Type B pancreatic cell (in vitro differentiated cells): ENCODE measurements around the gene SETD9. TPM values are rescaled to one million over a fixed set of nuclear protein-coding genes. Genes with fewer than 3 reads are reported as not detected.

ENCODE experiments used
- DNase-seq: peaks from one replicate; pipeline ENCODE4 v3.0.0; 2021; ENCODE audit warnings: mixed read lengths; ENCODE audit not compliant: unreplicated experiment; ENCODE audit errors: extremely low spot score
- H3K27ac Mint-ChIP-seq: 2 replicates; pipeline ENCODE4 v1.8.0; 2021; ENCODE audit warnings: mild to moderate bottlenecking, mixed read lengths
- H3K27me3 Mint-ChIP-seq: 2 replicates; pipeline ENCODE4 v1.8.0; 2021; ENCODE audit warnings: mixed read lengths
- H3K36me3 Mint-ChIP-seq: 2 replicates; pipeline ENCODE4 v1.8.0; 2021; ENCODE audit warnings: mixed read lengths
- H3K4me1 Mint-ChIP-seq: one replicate; pipeline ENCODE4 v1.8.0; 2021; ENCODE audit warnings: mixed read lengths; ENCODE audit not compliant: unreplicated experiment
- H3K4me3 Mint-ChIP-seq: 2 replicates; pipeline ENCODE4 v1.8.0; 2021; ENCODE audit warnings: mild to moderate bottlenecking, mixed read lengths
- H3K9me3 Mint-ChIP-seq: 2 replicates; pipeline ENCODE4 v1.8.0; 2021; ENCODE audit warnings: mixed read lengths
- total RNA-seq: library from RNA; stranded (reverse); gene quantifications from 2 replicates; pipeline ENCODE4 v1.2.1, GENCODE V29; 2021; ENCODE audit warnings: low replicate concordance
- TF ChIP-seq, protein P1 (sequence below): fragments of 200-600 bp; sonication (generic); conservative IDR thresholded peaks from 2 replicates; pipeline ENCODE4 v1.5.0; 2021; ENCODE audit warnings: antibody characterized with exemption, mild to moderate bottlenecking

Gene SETD9
- total RNA-seq, 1 donor from 2014 or later: 15.4 TPM

DNA sequence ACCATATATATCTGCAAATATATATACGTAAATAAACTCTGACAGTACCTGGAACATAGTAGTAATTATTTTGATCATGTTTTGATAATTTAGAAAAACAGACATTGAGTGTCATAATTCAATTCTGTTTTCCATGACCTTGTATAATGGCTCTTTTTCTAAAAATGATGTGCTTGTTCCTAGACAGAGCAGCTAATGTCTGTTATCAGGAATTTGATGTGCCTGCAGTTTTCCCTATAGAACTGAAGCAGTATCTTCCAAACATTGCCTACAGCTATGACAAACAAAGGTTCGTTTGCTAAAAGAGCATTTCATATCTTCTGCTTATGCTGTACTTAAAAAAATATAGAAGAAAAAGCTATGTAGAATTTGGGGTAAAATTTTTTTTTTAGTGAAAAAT, 5.3 kb downstream of the SETD9 start:
- no peaks in the 10 kb centered on the region for H3K9me3 Mint-ChIP-seq
- no peak overlapping the region for H3K27ac Mint-ChIP-seq
- peaks cover 7% of the 10 kb centered on the region for H3K36me3 Mint-ChIP-seq
- DNase-seq: no peak
- H3K4me1 Mint-ChIP-seq: peaks cover 17% of the 10 kb centered on the region
- TF ChIP-seq, protein P1, sequence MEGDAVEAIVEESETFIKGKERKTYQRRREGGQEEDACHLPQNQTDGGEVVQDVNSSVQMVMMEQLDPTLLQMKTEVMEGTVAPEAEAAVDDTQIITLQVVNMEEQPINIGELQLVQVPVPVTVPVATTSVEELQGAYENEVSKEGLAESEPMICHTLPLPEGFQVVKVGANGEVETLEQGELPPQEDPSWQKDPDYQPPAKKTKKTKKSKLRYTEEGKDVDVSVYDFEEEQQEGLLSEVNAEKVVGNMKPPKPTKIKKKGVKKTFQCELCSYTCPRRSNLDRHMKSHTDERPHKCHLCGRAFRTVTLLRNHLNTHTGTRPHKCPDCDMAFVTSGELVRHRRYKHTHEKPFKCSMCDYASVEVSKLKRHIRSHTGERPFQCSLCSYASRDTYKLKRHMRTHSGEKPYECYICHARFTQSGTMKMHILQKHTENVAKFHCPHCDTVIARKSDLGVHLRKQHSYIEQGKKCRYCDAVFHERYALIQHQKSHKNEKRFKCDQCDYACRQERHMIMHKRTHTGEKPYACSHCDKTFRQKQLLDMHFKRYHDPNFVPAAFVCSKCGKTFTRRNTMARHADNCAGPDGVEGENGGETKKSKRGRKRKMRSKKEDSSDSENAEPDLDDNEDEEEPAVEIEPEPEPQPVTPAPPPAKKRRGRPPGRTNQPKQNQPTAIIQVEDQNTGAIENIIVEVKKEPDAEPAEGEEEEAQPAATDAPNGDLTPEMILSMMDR: no peak
- no peaks in the 10 kb centered on the region for H3K27me3 Mint-ChIP-seq
- no peak overlapping the region for H3K4me3 Mint-ChIP-seq

DNA sequence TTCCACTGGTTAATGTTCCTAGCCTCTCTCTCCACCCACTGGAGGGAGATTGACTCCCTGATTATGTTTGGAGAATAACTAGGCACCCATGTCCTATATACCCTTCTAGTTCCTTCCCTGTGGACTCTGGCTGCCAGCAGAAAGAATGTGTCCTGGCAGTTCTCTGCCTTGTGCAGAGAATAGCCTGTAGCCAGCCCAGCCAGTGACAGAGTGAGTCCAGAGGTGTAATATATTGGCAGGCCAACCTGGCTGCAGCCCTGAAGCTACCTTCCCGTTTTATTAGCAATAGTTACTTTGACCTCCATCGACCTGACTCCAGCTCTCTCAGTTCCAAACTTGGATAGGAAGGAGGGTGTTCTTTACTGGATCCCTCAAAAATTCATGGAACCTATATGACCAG, 8.1 kb downstream of the SETD9 start:
- no peak overlapping the region for H3K27ac Mint-ChIP-seq
- no peak for DNase-seq
- peaks cover 5% of the 10 kb centered on the region for H3K4me1 Mint-ChIP-seq
- no peak overlapping the region for H3K4me3 Mint-ChIP-seq
- H3K9me3 Mint-ChIP-seq: no peaks in the 10 kb centered on the region
- no peaks in the 10 kb centered on the region for H3K27me3 Mint-ChIP-seq
- TF ChIP-seq, protein P1: no peak
- H3K36me3 Mint-ChIP-seq: peaks cover 20% of the 10 kb centered on the region

DNA sequence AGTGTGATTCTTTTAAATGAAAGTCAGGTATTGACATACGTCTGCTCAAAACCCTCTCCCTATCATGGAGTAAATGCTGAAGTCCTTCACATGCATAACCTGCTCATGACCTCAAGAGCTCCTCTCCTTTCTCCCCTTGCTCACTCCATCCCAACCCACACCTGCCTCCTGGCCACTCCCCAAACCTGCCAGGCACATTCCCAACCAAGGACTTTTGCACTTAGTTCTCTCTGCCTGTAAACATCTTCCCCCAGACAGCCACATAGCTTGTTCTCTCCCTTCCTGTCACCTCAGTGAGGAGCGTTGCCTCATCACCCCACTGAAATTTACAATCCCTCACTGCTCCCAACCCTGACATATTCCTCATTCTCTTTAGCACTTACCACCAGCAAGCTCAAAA, 8.7 kb downstream of the SETD9 start:
- DNase-seq: no peak
- H3K27ac Mint-ChIP-seq: peak overlapping the region; percentile 0
- H3K27me3 Mint-ChIP-seq: no peaks in the 10 kb centered on the region
- peaks cover 22% of the 10 kb centered on the region for H3K36me3 Mint-ChIP-seq
- no peak overlapping the region for H3K4me3 Mint-ChIP-seq
- H3K9me3 Mint-ChIP-seq: no peaks in the 10 kb centered on the region
- TF ChIP-seq, protein P1: no peak
- H3K4me1 Mint-ChIP-seq: peaks cover 5% of the 10 kb centered on the region

DNA sequence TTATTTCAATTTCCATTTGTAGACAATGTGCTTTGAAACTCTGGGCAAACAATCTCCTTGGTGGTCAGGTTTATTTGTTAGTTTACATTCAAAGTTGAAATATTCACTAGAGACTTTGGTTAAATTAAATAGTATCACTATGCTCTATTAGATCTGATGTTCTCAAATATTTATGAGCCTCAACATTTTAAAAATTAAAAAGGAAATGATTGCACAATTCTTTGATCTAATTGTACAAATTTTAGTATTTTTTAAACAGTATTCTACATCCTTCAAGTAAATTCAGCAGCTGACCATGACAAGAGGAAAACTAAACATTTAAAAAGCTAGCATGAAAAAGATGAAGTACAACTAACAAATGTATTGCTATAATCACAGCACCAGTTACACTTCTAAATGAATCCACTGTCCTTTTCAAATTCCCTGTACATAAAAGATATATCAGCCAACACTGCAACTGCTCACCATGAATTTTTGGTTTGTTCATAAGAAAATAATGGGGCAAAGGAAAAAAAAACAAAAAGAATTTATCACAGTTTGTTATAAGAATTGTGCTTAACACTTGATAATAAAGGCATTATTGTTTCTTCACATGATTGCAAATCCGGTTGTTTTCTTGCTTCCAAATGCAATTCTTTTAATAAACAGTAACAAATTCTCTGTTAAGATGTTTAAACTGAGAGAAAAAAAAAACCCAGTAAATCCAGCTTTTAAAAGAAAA, 10.7 kb downstream of the SETD9 start:
- no peak for DNase-seq
- H3K36me3 Mint-ChIP-seq: peaks cover 35% of the 10 kb centered on the region
- H3K4me1 Mint-ChIP-seq: peaks cover 5% of the 10 kb centered on the region
- H3K27ac Mint-ChIP-seq: no peak overlapping the region
- TF ChIP-seq, protein P1: no peak
- H3K9me3 Mint-ChIP-seq: no peaks in the 10 kb centered on the region
- H3K27me3 Mint-ChIP-seq: no peaks in the 10 kb centered on the region
- no peak overlapping the region for H3K4me3 Mint-ChIP-seq

DNA sequence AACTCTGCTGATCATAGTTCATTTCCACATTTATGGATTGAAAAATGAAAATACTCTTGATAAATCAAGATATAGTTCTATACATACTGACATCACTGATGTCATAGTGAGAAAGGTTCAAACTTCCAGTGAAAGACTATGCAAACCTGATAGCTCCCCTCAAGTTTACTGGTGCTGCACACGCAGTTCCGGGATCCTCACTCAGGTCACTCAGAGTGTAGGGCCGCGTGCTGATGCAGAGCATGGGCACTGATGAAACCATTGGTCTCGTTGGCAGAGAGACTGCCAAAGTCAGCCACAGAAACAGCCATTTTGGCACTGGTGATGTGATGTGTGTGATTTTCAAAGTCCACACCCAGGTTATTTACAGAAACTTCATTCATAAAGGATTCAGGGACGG, 13.5 kb downstream of the SETD9 start:
- DNase-seq: no peak
- Mint-ChIP-seq H3K9me3 (no peaks in the 10 kb centered on the region), H3K27me3 (no peaks in the 10 kb centered on the region), H3K4me3 (no peak overlapping the region), H3K36me3 (peaks cover 58% of the 10 kb centered on the region), H3K27ac (no peak overlapping the region), H3K4me1 (peaks cover 5% of the 10 kb centered on the region)
- TF ChIP-seq, protein P1: no peak

DNA sequence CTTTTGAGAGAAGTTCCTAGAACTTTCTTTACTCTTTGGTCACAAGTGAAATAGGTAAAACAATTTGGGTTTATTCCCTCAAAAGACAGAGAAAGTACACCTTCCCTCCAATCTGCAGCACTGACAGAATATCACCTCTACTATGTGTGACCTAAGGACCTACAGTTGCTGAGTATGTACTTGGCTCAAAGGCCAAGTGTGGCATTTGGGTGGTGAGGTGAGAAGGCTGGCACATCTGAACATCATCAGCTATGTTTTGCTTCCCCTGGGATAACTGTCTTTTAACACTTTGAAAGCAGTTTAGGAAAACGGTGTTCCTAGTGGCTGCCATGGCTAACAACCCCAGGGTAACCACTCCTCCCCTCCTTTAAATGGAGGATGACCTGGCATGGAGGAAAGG, 24.9 kb downstream of the SETD9 start:
- Mint-ChIP-seq H3K27ac (no peak overlapping the region), H3K9me3 (no peaks in the 10 kb centered on the region), H3K4me3 (no peak overlapping the region), H3K4me1 (no peaks in the 10 kb centered on the region), H3K27me3 (no peaks in the 10 kb centered on the region), H3K36me3 (peaks cover 37% of the 10 kb centered on the region)
- TF ChIP-seq, protein P1: no peak
- DNase-seq: no peak
